GM12874 (cell line): ENCODE measurements around the gene MYO1D.

Experiments
- TF ChIP-seq, protein P1 (sequence below): IDR thresholded peaks from 2 replicates; pipeline ENCODE4 v1.5.1; 2011; ENCODE audit warnings: low read depth, mild to moderate bottlenecking, control low read depth, low read length, moderate library complexity; ENCODE audit not compliant: insufficient read depth

The MYO1D gene

DNA sequence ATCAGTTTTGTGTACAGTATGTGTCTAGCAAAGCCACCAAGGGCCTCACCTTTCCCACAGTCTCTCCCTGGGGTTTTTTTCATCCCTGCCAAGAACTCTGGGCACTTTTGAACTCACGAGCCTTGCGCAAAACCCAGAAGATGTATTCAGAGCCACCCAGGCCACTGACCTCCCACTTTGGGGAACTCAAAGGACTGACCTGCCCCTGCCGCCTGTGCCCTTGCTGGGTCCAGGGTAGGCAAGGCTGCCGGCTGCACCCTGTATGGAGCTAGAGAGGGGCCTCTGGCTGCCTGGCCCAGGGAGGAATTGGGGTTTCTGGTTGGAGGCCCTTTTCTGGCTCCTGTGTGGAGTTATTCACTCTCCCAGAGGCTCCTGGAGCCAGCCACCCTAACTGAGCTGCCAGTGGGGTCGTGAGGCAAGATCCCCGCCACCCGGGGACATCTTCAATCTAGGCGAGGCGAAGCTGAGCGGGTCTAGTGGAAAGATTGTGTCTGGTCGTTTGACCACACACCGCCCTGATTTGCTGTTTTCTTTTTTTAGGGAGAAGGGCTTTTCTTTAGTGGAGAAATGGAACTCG, 388.2 kb downstream of the MYO1D start:
- TF ChIP-seq, protein P1, sequence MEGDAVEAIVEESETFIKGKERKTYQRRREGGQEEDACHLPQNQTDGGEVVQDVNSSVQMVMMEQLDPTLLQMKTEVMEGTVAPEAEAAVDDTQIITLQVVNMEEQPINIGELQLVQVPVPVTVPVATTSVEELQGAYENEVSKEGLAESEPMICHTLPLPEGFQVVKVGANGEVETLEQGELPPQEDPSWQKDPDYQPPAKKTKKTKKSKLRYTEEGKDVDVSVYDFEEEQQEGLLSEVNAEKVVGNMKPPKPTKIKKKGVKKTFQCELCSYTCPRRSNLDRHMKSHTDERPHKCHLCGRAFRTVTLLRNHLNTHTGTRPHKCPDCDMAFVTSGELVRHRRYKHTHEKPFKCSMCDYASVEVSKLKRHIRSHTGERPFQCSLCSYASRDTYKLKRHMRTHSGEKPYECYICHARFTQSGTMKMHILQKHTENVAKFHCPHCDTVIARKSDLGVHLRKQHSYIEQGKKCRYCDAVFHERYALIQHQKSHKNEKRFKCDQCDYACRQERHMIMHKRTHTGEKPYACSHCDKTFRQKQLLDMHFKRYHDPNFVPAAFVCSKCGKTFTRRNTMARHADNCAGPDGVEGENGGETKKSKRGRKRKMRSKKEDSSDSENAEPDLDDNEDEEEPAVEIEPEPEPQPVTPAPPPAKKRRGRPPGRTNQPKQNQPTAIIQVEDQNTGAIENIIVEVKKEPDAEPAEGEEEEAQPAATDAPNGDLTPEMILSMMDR = no peak

DNA sequence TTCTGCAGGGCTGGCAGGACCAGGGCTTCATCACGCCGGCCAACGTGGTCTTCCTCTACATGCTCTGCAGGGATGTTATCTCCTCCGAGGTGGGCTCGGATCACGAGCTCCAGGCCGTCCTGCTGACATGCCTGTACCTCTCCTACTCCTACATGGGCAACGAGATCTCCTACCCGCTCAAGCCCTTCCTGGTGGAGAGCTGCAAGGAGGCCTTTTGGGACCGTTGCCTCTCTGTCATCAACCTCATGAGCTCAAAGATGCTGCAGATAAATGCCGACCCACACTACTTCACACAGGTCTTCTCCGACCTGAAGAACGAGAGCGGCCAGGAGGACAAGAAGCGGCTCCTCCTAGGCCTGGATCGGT, 388.8 kb downstream of the MYO1D start:
- TF ChIP-seq, protein P1 = no peak

DNA sequence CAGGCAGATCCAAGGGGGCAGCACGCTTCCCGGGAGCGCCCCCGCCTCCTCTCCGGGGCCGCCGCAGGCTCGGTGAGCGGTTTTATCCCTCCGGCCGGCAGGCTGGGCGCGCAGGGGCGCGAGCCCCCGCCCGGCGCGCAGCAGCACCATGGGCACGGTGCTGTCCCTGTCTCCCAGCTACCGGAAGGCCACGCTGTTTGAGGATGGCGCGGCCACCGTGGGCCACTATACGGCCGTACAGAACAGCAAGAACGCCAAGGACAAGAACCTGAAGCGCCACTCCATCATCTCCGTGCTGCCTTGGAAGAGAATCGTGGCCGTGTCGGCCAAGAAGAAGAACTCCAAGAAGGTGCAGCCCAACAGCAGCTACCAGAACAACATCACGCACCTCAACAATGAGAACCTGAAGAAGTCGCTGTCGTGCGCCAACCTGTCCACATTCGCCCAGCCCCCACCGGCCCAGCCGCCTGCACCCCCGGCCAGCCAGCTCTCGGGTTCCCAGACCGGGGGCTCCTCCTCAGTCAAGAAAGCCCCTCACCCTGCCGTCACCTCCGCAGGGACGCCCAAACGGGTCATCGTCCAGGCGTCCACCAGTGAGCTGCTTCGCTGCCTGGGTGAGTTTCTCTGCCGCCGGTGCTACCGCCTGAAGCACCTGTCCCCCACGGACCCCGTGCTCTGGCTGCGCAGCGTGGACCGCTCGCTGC, 389.3 kb downstream of the MYO1D start:
- TF ChIP-seq, protein P1 = no peak

DNA sequence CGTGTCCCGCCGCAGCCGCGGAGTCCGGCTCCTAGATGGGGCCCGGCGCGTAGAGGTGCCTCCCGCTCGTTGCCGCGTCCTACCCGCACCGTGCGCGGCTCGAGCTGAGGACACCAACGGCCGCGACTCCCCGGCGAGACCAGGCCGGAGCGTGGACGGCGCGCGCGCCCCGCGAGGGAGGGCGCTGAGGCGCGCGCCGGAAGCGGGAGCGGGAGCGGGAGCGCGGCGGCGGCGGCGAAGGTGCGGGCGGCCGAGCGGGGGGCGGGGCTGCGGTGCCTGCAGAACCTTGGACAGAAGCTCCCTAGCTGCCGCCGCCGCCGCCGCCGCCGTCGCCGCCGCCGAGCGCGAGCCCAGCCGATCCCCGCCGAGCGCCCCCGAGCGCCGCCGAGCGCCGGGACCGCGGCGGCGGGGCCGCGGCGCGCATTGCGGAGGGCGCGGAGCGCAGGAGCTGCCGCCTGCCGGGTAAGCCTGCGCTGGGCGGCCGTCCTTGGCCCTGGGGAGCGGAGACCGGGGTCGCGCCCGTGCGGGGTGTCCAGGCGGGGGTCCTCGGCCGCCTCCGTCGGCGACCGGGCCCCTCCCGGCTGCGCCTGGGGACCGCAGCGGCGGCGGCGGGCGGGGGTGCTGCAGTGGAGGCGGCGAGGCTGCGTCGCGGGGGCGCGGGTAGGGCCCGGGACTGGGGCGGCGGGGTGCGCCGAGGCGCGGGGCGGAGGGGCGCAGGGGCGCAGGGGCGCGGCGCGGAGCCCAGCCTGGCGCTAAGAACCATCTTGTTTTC, 390.0 kb downstream of the MYO1D start, which contains the start of gene CDK5R1:
CDK5R1 (plus strand) TSS at position 293 of the 772 bp plus-strand sequence. CDS start 628 bp downstream, outside the sequence.
- TF ChIP-seq, protein P1 = no peak

DNA sequence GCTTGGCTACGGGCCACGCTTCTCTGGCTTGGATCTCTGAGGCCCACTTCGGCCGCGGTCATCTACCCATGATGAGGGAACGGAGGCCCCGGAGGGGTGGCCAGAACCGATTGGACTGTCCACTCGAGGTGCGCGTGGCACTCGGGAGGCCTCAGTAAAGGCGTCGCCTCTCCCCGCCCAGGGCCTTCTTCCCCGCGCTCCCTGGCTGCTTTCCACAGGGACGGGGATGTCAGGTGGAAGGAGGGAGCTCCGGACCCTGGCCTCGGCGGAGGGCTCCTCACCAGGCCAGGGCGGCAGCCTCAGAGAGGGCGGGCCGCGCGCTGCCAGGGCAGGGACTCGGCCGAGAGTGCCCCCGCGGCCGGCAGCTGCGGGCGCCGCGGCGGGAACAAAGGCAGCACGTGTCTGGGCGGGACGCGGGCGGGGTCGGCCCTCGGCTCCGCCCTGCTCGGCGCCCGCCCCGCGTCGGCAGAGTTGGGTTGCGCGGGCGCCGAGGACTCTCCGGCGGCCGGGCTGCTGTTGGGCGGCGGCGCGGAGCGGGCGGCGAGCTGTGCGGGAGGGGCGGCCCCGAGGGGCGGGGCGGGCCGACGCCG, 390.7 kb downstream of the MYO1D start:
- TF ChIP-seq, protein P1 = no peak

DNA sequence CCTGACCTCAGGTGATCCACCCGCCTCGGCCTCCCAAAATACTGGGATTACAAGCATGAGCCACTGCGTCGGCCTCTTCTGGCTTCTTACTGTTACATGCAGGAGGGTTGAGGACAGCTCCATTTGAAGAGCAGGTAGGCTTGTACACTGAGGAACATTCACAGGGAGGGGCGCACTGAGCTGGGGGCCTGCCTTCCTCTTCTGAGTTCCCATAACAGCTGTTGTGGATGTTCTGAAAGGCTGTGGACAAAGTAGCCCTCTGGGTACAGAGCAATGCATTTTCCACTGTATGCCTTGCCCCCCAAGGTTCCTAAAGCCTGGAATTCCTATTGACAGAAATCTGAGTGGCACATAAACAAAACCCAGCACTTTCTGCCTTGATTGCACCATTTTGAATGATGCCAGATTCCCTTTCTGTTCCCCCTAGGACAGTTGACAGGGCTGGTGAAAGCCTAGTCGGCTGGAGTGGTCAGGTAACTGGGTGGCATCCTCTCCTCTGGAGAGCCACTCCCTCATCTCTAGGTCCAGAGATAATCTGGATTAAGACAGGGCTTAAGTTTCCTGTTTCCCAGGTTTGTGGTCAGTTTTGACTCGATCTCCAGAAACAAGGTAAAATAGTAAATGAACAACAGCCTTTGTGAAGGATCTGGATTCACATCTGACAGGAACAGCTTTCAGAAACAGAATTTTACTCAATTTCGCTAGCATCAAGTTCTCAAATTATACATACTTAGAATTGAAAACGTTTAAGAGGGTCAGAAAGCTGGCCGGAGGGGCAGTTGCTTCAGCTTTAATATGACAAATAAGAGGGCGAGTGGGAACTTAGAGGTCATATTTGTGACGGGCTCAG, 391.4 kb downstream of the MYO1D start:
- TF ChIP-seq, protein P1 = no peak
